C4-2B (cell line): ENCODE results near the gene DPP4.

Experiments used
- H3K27ac ChIP-seq: fragments of 450-650 bp; 2 replicates; pipeline ENCODE4 v1.5.1; 2017
- CTCF ChIP-seq: fragments of 450-650 bp; conservative IDR thresholded peaks from 2 replicates; pipeline ENCODE4 v1.5.1; 2017; ENCODE audit warnings: mild to moderate bottlenecking
- ZFX ChIP-seq: fragments of 450-650 bp; IDR thresholded peaks from 2 replicates; pipeline ENCODE4 v1.6.1; 2017

Gene DPP4

GRCh38 chr2:162028511-162028910, 45.5 kb downstream of the DPP4 start:
- TF ChIP-seq ZFX = no peak
- TF ChIP-seq CTCF = no peak
- H3K27ac ChIP-seq = peak overlapping the region; percentile 75

- H3K27ac ChIP-seq = peak overlapping the region; percentile 75
- TF ChIP-seq CTCF = no peak
- TF ChIP-seq ZFX = no peak
Observed at GRCh38 chr2:162025121-162025911, 48.7 kb downstream of the DPP4 start.

GRCh38 chr2:162022290-162022945, 51.6 kb downstream of the DPP4 start:
- no peak overlapping the region for H3K27ac ChIP-seq
- TF ChIP-seq ZFX = no peak
- no peak for TF ChIP-seq CTCF

GRCh38 chr2:162021516-162022058, 52.4 kb downstream of the DPP4 start:
- TF ChIP-seq CTCF (no peak), ZFX (no peak)
- H3K27ac ChIP-seq = no peak overlapping the region

GRCh38 chr2:162018530-162018929, 55.5 kb downstream of the DPP4 start:
- H3K27ac ChIP-seq = no peak overlapping the region
- TF ChIP-seq CTCF = no peak
- TF ChIP-seq ZFX = no peak

- H3K27ac ChIP-seq = no peak overlapping the region
- TF ChIP-seq CTCF = no peak
- TF ChIP-seq ZFX = no peak
Observed at GRCh38 chr2:162017233-162017632, 56.8 kb downstream of the DPP4 start.

- H3K27ac ChIP-seq = no peak overlapping the region
- TF ChIP-seq CTCF = no peak
- TF ChIP-seq ZFX = no peak
Observed at GRCh38 chr2:162016080-162016479, 57.9 kb downstream of the DPP4 start.
